ENCODE results near the gene KLHL21. TPM values are rescaled to one million over a fixed set of nuclear protein-coding genes. Genes with fewer than 3 reads are reported as not detected.

Gene KLHL21
- total and polyA plus RNA-seq, 9 of the 15 experiments (the other 6 are each of a cell fraction or from before 2014, with no cell fraction given) = 2.1 to 42.1 (median 17.5) TPM

- no peak for TF ChIP-seq ZNF655 (CRISPR knock-in tag; IDR thresholded peaks at IDR 0.05)
- no peak for TF ChIP-seq HOMEZ (CRISPR knock-in tag; IDR thresholded peaks at IDR 0.05)
- peak in 1 of 2 experiments; percentile 66; a peak in 1 of 4 replicates for TF ChIP-seq RCOR1 (IDR thresholded peaks at IDR 0.05; ENCODE audit: borderline replicate concordance in 1 of 2, low read depth in 2 of 2, low read length in 2 of 2)
- no peak for TF ChIP-seq ZNF695 (CRISPR knock-in tag; IDR thresholded peaks at IDR 0.05)
- TF ChIP-seq ZNF316 (IDR thresholded peaks at IDR 0.05) = peak; percentile 95
- TF ChIP-seq ZNF282 (CRISPR knock-in tag; IDR thresholded peaks at IDR 0.05) = no peak
- no peak for TF ChIP-seq PHF20 (IDR thresholded peaks at IDR 0.05; ENCODE audit: partially characterized antibody)
- TF ChIP-seq SPI1 (IDR thresholded peaks at IDR 0.05; ENCODE audit: borderline replicate concordance, low read depth, low read length) = peak; percentile 89
- no peak for TF ChIP-seq CREBBP (IDR thresholded peaks at IDR 0.05; ENCODE audit: low read depth, low read length)
- TF ChIP-seq MNT (conservative IDR thresholded peaks at IDR 0.05) = 0 out of 4 replicates have a peak, but pooled peaks of 1 of the 2 experiments have one; percentile 17
- no peak for TF ChIP-seq XRCC4 (IDR thresholded peaks at IDR 0.05; ENCODE audit: extremely low read depth, insufficient read depth, insufficient read length)
- no peak for TF ChIP-seq HNRNPH1 (optimal IDR thresholded peaks at IDR 0.05; ENCODE audit: low read depth, low read length)
- TF ChIP-seq SMARCE1 (IDR thresholded peaks at IDR 0.05) = no peak
- no peak for TF ChIP-seq FOXK2 (conservative IDR thresholded peaks at IDR 0.05 in 1 of 2, IDR thresholded peaks at IDR 0.05 in 1 of 2; ENCODE audit: low read depth in 2 of 2)
- peak; percentile 63 for TF ChIP-seq GATA2 (CRISPR knock-in tag; IDR thresholded peaks at IDR 0.05)
- TF ChIP-seq HBP1 (CRISPR knock-in tag; IDR thresholded peaks at IDR 0.05) = no peak
- TF ChIP-seq THAP12 (CRISPR knock-in tag; IDR thresholded peaks at IDR 0.05) = no peak
- peak; percentile 90 for TF ChIP-seq MAFG (tag; conservative IDR thresholded peaks at IDR 0.05)
- TF ChIP-seq HMG20A (CRISPR knock-in tag; conservative IDR thresholded peaks at IDR 0.05) = no peak
These were observed 18.3 kb downstream of the KLHL21 start (continued) for GRCh38 chr1:6584126-6585080.
